ENCODE results near the gene ANKLE2. TPM values are rescaled to one million over a fixed set of nuclear protein-coding genes. Genes with fewer than 3 reads are reported as not detected.

The ANKLE2 gene
- total and polyA plus RNA-seq, 4 donors, result 8.4 to 24.1 (median 15.4) TPM

GRCh38 chr12:132779781-132780353 is 18.2 kb upstream of the ANKLE2 start:
- Histone ChIP-seq H3K36me3 (ENCODE audit: control insufficient read depth in 4 of 4, insufficient read depth in 3 of 4, low read depth in 1 of 4, low read length in 3 of 4) (peaks cover 31 to 76% (median 53%) of the 10 kb centered on the region in 4 donors), H3K9ac (ENCODE audit: low read depth in 1 of 2, low read length in 2 of 2) (no peak overlapping the region), H3K9me3 (ENCODE audit: control insufficient read depth in 4 of 4, low read length in 3 of 4) (no peaks in the 10 kb centered on the region), H3K4me1 (ENCODE audit: control insufficient read depth in 4 of 4, insufficient read depth in 4 of 4, low read length in 3 of 4) (peaks cover 0 to 5% (median 0%) of the 10 kb centered on the region in 4 donors), H3K27me3 (ENCODE audit: control insufficient read depth in 4 of 4, insufficient read depth in 4 of 4, low read length in 3 of 4) (no peaks in the 10 kb centered on the region), H3K4me3 (ENCODE audit: low read depth in 1 of 3, low read length in 3 of 3) (no peak overlapping the region), H3K27ac (ENCODE audit: low read depth in 1 of 2, low read length in 2 of 2) (no peak overlapping the region)
- no peak for TF ChIP-seq NR2F2 (IDR thresholded peaks at IDR 0.05)
- TF ChIP-seq ATF3 (IDR thresholded peaks at IDR 0.05), result no peak
- TF ChIP-seq FOXA1 (IDR thresholded peaks at IDR 0.05), result no peak
- no peak for TF ChIP-seq HNF4G (IDR thresholded peaks at IDR 0.05)
- no peak for TF ChIP-seq EGR1 (IDR thresholded peaks at IDR 0.05; ENCODE audit: low read depth in 2 of 2)
- TF ChIP-seq GABPA (IDR thresholded peaks at IDR 0.05 in 1 of 2, conservative IDR thresholded peaks at IDR 0.05 in 1 of 2), result no peak
- no peak for TF ChIP-seq RAD21 (IDR thresholded peaks at IDR 0.05)
- no peak for TF ChIP-seq TAF1 (conservative IDR thresholded peaks at IDR 0.05)
- no peak for TF ChIP-seq CTCF (IDR thresholded peaks at IDR 0.05; ENCODE audit: low read depth, low read length, missing input control)
- no peak for DNase-seq (ENCODE audit: low spot score)
- WGBS, result 95% methylated on average over 30 of the region's 30 CpGs

GRCh38 chr12:132777614-132778013 is 16.0 kb upstream of the ANKLE2 start:
- no peaks in the 10 kb centered on the region for H3K9me3 ChIP-seq (ENCODE audit: control insufficient read depth in 4 of 4, low read length in 3 of 4)
- H3K4me1 ChIP-seq (ENCODE audit: control insufficient read depth in 4 of 4, insufficient read depth in 4 of 4, low read length in 3 of 4), result peaks cover 0 to 5% (median 0%) of the 10 kb centered on the region in 4 donors
- 91% methylated on average over 20 of the region's 20 CpGs for whole genome bisulfite sequencing
- H3K9ac ChIP-seq (ENCODE audit: low read depth in 1 of 2, low read length in 2 of 2), result no peak overlapping the region
- H3K36me3 ChIP-seq (ENCODE audit: control insufficient read depth in 4 of 4, insufficient read depth in 3 of 4, low read depth in 1 of 4, low read length in 3 of 4), result peaks cover 35 to 78% (median 52%) of the 10 kb centered on the region in 4 donors
- TF ChIP-seq RXRA (IDR thresholded peaks at IDR 0.05) (no peak), RAD21 (IDR thresholded peaks at IDR 0.05) (no peak), CTCF (IDR thresholded peaks at IDR 0.05; ENCODE audit: low read depth, low read length, missing input control) (no peak), HNF4A (conservative IDR thresholded peaks at IDR 0.05) (no peak), TAF1 (conservative IDR thresholded peaks at IDR 0.05) (no peak), JUND (IDR thresholded peaks at IDR 0.05) (no peak), ATF3 (IDR thresholded peaks at IDR 0.05) (no peak), FOXA2 (IDR thresholded peaks at IDR 0.05) (no peak), REST (IDR thresholded peaks at IDR 0.05) (no peak), ZBTB33 (IDR thresholded peaks at IDR 0.05) (no peak), HNF4G (IDR thresholded peaks at IDR 0.05) (no peak), MAX (IDR thresholded peaks at IDR 0.05) (no peak), SP1 (IDR thresholded peaks at IDR 0.05) (no peak), GABPA (IDR thresholded peaks at IDR 0.05 in 1 of 2, conservative IDR thresholded peaks at IDR 0.05 in 1 of 2) (no peak), YY1 (IDR thresholded peaks at IDR 0.05) (no peak), EGR1 (IDR thresholded peaks at IDR 0.05; ENCODE audit: low read depth in 2 of 2) (no peak), FOXA1 (IDR thresholded peaks at IDR 0.05) (no peak), NR2F2 (IDR thresholded peaks at IDR 0.05) (no peak)
- no peak for DNase-seq (ENCODE audit: low spot score)
- H3K27me3 ChIP-seq (ENCODE audit: control insufficient read depth in 4 of 4, insufficient read depth in 4 of 4, low read length in 3 of 4), result no peaks in the 10 kb centered on the region
- H3K27ac ChIP-seq (ENCODE audit: low read depth in 1 of 2, low read length in 2 of 2), result no peak overlapping the region
- no peak overlapping the region for H3K4me3 ChIP-seq (ENCODE audit: low read depth in 1 of 3, low read length in 3 of 3)
